Neural crest cell (in vitro differentiated cells): ENCODE data around the gene TP53BP2. TPM values are rescaled to one million over a fixed set of nuclear protein-coding genes. Genes with fewer than 3 reads are reported as not detected.

Source experiments
- DNase-seq: peaks from one replicate; pipeline ENCODE4 v3.0.0; 2021; ENCODE audit warnings: low read depth, mixed read lengths, low spot score
- H3K27ac Mint-ChIP-seq: one replicate; pipeline ENCODE4 v1.8.0; 2021; ENCODE audit warnings: mild to moderate bottlenecking, mixed read lengths; ENCODE audit not compliant: unreplicated experiment
- H3K27me3 Mint-ChIP-seq: 2 replicates; pipeline ENCODE4 v1.8.0; 2021; ENCODE audit warnings: low read depth, mild to moderate bottlenecking, mixed read lengths
- H3K36me3 Mint-ChIP-seq: 2 replicates; pipeline ENCODE4 v1.8.0; 2021; ENCODE audit warnings: low read depth, mild to moderate bottlenecking, mixed read lengths
- H3K4me1 Mint-ChIP-seq: 2 replicates; pipeline ENCODE4 v1.8.0; 2021; ENCODE audit warnings: mixed read lengths
- H3K4me3 Mint-ChIP-seq: one replicate; pipeline ENCODE4 v1.8.0; 2021; ENCODE audit warnings: mild to moderate bottlenecking, mixed read lengths
- H3K9me3 Mint-ChIP-seq: 2 replicates; pipeline ENCODE4 v1.8.0; 2021; ENCODE audit warnings: mixed read lengths
- CTCF ChIP-seq: fragments of 200-600 bp; sonication (generic); conservative IDR thresholded peaks from 2 replicates; pipeline ENCODE4 v1.5.0; 2021; ENCODE audit warnings: antibody characterized with exemption, mild to moderate bottlenecking
- total RNA-seq: library from RNA; stranded (reverse); gene quantifications from 2 replicates; pipeline ENCODE4 v1.2.1, GENCODE V29; 2021

The TP53BP2 gene
- total RNA-seq, 1 donor from 2014 or later, result 61.5 TPM

DNA sequence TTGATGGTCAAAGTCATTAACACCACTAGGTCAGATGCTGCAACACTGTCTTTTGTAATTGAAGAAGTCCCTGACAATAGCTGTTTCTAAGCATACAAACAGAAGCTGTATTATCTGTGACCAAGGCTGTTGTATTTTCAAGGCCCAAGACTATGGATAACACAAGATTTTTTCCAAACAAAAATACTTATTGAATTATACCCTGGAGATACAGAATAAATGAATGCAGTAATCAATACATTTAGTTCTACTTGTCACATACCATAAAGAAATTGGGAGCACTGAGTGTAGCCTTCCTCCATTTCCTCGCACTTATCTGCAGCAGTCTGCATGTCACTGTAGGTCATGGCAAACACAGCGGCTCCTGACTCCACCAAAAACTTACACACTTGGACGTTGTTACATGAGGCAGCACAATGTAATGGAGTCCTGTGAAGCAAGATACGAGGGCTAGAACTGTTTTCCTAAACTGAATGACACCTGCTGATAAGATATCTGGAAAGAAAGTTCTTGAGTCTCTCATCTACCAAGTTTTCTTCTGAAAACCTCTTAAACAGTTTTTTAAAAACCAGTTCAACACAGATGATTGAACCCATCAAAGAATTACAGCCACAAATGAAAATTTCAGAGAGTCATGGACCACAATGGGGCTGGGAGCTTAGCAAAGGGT, 56.9 kb downstream of the TP53BP2 start:
- Mint-ChIP-seq H3K4me3 (no peak overlapping the region), H3K4me1 (peaks cover 9% of the 10 kb centered on the region), H3K27me3 (no peaks in the 10 kb centered on the region), H3K9me3 (no peaks in the 10 kb centered on the region), H3K36me3 (peaks cover 6% of the 10 kb centered on the region), H3K27ac (no peak overlapping the region)
- no peak for TF ChIP-seq CTCF
- DNase-seq, result no peak

GRCh38 chr1:223785808-223786207, 59.9 kb downstream of the TP53BP2 start:
- Mint-ChIP-seq H3K36me3 (peaks cover 6% of the 10 kb centered on the region), H3K4me3 (no peak overlapping the region), H3K9me3 (no peaks in the 10 kb centered on the region), H3K27ac (no peak overlapping the region), H3K4me1 (peaks cover 18% of the 10 kb centered on the region), H3K27me3 (no peaks in the 10 kb centered on the region)
- no peak for DNase-seq
- no peak for TF ChIP-seq CTCF

DNA sequence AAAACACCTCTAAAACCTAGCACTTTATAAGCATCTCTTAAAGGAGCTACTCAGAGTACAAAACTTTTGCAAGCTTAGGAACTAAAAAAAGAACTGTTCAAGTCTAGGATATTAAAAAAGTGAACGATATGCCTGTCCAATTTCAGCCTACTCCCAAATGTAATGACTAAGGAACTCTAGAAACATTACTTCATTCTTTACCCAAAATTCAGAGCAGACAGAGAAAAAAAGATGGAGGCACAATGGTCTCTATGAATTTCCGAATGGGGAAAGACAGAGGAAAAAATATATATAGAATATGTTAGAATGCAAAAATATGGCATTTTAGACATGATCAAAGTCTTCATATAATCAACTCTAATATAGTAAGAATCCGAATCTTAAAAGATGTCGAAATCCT, 61.2 kb downstream of the TP53BP2 start:
- no peaks in the 10 kb centered on the region for H3K27me3 Mint-ChIP-seq
- no peaks in the 10 kb centered on the region for H3K9me3 Mint-ChIP-seq
- no peak overlapping the region for H3K27ac Mint-ChIP-seq
- H3K4me3 Mint-ChIP-seq, result no peak overlapping the region
- peaks cover 10% of the 10 kb centered on the region for H3K36me3 Mint-ChIP-seq
- no peak for TF ChIP-seq CTCF
- no peak for DNase-seq
- H3K4me1 Mint-ChIP-seq, result peaks cover 21% of the 10 kb centered on the region

DNA sequence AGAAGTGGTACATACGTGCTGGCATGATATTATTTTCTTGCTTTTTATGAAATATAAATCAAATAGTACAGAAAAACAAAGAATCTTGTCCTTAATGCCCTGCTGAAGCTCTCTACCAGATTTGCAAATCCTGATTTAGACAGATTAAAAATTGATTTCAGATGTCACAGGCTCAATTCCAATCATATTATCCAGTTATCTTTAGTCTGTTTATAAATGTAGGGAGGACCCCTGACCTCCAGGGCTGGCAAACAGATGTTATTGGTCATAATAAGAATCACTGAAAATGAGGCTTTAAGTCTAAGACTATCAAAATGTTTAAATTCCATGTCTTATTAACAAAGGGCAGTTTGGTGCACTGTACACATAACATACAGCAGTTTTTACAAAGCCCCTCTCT, 62.1 kb downstream of the TP53BP2 start:
- Mint-ChIP-seq H3K27ac (no peak overlapping the region), H3K4me3 (no peak overlapping the region), H3K4me1 (peaks cover 16% of the 10 kb centered on the region), H3K27me3 (no peaks in the 10 kb centered on the region), H3K9me3 (no peaks in the 10 kb centered on the region), H3K36me3 (peaks cover 15% of the 10 kb centered on the region)
- TF ChIP-seq CTCF, result no peak
- no peak for DNase-seq

DNA sequence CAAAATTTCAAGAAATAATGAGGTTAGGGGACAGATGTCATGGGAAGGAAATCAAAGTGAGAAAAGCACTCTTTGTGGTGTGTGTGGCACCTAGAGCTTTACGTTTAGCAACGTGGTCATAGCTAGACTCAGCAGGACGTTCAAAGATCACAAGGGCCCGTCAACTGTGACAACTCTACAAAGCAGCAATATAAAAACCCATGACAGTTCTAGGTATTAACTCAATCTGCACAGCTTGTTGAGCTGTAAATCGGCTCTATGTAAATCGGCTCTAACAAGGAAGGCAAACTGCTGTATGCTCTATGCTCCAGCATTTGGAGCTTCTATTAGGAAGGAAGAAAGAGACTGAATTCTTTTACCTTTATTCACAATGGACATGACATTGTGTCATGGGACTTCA, 64.8 kb downstream of the TP53BP2 start:
- no peak overlapping the region for H3K4me3 Mint-ChIP-seq
- no peak for DNase-seq
- peaks cover 13% of the 10 kb centered on the region for H3K4me1 Mint-ChIP-seq
- no peaks in the 10 kb centered on the region for H3K9me3 Mint-ChIP-seq
- no peak overlapping the region for H3K27ac Mint-ChIP-seq
- TF ChIP-seq CTCF, result no peak
- no peaks in the 10 kb centered on the region for H3K27me3 Mint-ChIP-seq
- H3K36me3 Mint-ChIP-seq, result peaks cover 22% of the 10 kb centered on the region
